ENCODE data around the gene KEAP1. TPM values are rescaled to one million over a fixed set of nuclear protein-coding genes. Genes with fewer than 3 reads are reported as not detected.

KEAP1 gene
- 48.5 and 52.1 TPM in 2 replicates for total RNA-seq

GRCh38 chr19:10503002-10503789 is at the start of gene KEAP1:
TSS of gene KEAP1 (minus strand) at chr19:10503356. CDS start at chr19:10500033, 3,323 bp downstream.

GRCh38 chr19:10543420-10544241 is 40.5 kb upstream of the KEAP1 start, which contains the start of gene ATG4D:
TSS of gene ATG4D (plus strand) at chr19:10543904. CDS start at chr19:10544091, 187 bp downstream.

GRCh38 chr19:10517361-10517759 is 14.2 kb upstream of the KEAP1 start, which contains the start of gene S1PR5:
TSS of gene S1PR5 (minus strand) at chr19:10517447. CDS start at chr19:10515011, 2,436 bp downstream.

Other genes starting within 250 kb of the KEAP1 start
- gene ICAM1, start 232.2 kb downstream of the KEAP1 start, total RNA-seq, result 2.8 and 3.2 TPM in 2 replicates
- gene ICAM4, start 216.4 kb downstream of the KEAP1 start, total RNA-seq, result 8.0 and 8.1 TPM in 2 replicates
- 3.6 and 4.9 TPM in 2 replicates for gene ICAM5, start 213.4 kb downstream of the KEAP1 start, total RNA-seq
- gene ZGLP1, start 193.5 kb downstream of the KEAP1 start, total RNA-seq, result 0.28 and 0.85 TPM in 2 replicates
- 33.3 and 40.1 TPM in 2 replicates for gene FDX2, start 187.3 kb downstream of the KEAP1 start, total RNA-seq
- 18.6 and 32.0 TPM in 2 replicates for gene RAVER1, start 169.8 kb downstream of the KEAP1 start, total RNA-seq
- 0.74 and 2.9 TPM in 2 replicates for gene ICAM3, start 163.7 kb downstream of the KEAP1 start, total RNA-seq
- 53.0 and 70.7 TPM in 2 replicates for gene TYK2, start 122.8 kb downstream of the KEAP1 start, total RNA-seq
- gene CDC37, start 99.8 kb downstream of the KEAP1 start, total RNA-seq, result 154 and 166 TPM in 2 replicates
- gene PDE4A, start 82.8 kb downstream of the KEAP1 start, total RNA-seq, result 0.09 and 0.71 TPM in 2 replicates
- 3.3 TPM in 2 replicates for gene S1PR5, start 14.1 kb upstream of the KEAP1 start, total RNA-seq
- 30.6 and 43.4 TPM in 2 replicates for gene ATG4D, start 40.5 kb upstream of the KEAP1 start, total RNA-seq
- gene KRI1, start 62.7 kb upstream of the KEAP1 start, total RNA-seq, result 10.6 and 11.9 TPM in 2 replicates
- gene CDKN2D, start 65.6 kb upstream of the KEAP1 start, total RNA-seq, result 2.0 and 7.1 TPM in 2 replicates
- gene AP1M2, start 84.0 kb upstream of the KEAP1 start, total RNA-seq, result 87.2 and 108 TPM in 2 replicates
- 87.7 and 95.3 TPM in 2 replicates for gene SLC44A2, start 122.2 kb upstream of the KEAP1 start, total RNA-seq
- 118 and 141 TPM in 2 replicates for gene ILF3, start 151.0 kb upstream of the KEAP1 start, total RNA-seq
- gene QTRT1, start 198.1 kb upstream of the KEAP1 start, total RNA-seq, result 19.0 and 21.8 TPM in 2 replicates
- gene DNM2, start 214.7 kb upstream of the KEAP1 start, total RNA-seq, result 75.2 and 86.7 TPM in 2 replicates

Measured in airway epithelial cell (primary cell).